Hematopoietic multipotent progenitor cell treated with erythropoietin and hydrocortisone succinate and interleukin-3 and kit ligand, for 6 days (in vitro differentiated cells): Measurements from ENCODE around the gene MYH16.
"Not testable (repeated sequence)": the region's sequence is repeated elsewhere in the genome, so short reads cannot be mapped to it uniquely, and the experiment has no call there.

Experiments
- DNase-seq: peaks from one replicate; pipeline ENCODE4 v3.0.0-alpha.2; 2015

The MYH16 gene

DNA sequence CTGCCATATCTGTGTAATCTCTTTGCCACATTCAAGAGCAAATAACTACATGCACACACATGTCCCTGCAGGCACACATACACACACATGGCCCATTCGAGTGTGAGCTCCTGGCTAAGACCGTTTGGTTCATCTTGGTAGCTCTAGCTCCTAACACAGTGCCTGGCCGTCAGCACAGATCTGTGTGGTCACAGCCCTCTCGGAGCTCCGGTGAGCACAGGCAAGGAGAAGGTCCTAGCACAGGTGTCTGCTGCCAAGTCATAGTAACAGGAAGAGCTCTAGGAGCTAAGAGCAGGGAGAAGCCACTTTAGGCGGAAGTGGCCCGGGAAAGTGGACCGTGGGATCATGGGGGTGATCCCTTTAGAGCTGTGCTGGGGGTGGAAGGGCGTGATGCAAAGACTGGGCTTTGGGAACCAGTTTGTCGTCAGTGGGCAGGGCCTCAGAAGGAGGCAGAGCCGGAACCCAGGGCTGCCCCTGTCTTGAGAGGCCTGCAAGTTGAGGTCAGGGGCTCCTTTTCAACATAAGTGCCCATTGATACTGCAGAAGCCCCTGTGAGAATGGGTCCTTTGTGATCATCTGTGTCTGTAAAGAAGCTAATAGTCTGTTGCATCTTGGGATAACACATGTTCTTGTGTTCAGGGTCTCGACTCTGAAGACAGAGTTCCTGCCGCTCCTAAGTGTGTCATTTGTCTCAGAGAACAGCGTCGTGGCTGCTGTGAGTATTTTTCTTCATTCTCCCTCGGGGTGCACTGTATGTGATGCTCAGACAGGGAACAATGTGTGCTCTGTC, 85.3 kb downstream of the MYH16 start:
- DNase-seq = no peak

DNA sequence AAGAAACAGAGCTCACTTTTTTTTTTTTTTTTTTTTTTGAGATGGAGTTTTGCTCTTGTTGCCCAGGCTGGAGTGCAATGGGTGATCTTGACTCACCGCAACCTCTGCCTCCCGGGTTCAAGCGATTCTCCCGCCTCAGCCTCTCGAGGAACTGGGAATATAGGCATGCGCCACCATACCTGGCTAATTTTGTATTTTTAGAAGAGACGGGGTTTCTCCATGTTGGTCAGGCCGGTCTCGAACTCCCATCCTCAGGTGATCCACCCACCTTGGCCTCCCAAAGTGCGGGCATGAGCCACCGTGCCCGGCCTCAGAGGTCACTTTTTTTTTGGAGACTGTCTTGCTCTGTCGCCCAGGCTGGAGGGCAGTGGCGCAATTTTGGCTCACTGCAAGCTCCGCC, 85.9 kb downstream of the MYH16 start:
- not testable (repeated sequence) for DNase-seq

DNA sequence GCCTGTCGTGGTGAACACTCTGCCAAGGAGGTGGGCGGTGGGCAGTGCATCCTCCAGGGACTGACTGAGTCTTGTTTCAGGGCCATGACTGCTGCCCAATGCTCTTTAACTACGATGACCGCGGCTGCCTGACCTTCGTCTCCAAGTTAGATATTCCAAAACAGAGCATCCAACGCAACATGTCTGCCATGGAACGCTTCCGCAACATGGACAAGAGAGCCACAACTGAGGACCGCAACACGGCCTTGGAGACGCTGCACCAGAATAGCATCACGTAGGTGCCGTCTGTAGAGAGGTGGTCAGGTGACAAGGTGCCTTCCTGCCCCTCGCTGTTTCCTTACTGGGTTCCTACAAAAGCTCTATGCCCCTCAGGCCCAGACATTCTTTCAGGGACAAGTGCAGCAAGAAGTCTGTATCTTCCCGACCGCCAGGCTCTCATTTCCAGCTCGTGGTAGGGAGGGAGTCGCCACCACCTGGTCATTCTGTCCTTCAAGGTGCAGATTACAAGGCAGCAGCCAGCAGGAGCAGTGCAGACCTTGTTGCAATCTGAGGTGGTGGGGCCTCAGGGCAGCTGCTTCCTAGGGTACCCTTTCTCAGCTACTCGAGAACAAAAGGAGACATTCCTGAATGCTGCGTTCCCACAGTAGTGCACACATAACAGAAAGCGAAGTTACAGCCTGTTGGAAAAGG, 87.0 kb downstream of the MYH16 start:
- DNase-seq = no peak
